GM12892 (cell line): ENCODE data around the gene SLC35C1.

Experiments used
- POLR2A ChIP-seq: IDR thresholded peaks from 2 replicates; pipeline ENCODE4 v1.6.1; 2011; ENCODE audit warnings: low read depth, low read length, control low read depth
- POLR2AphosphoS5 ChIP-seq: IDR thresholded peaks from 2 replicates; pipeline ENCODE4 v1.6.1; 2011; ENCODE audit warnings: low read depth, low read length, control low read depth

DNA sequence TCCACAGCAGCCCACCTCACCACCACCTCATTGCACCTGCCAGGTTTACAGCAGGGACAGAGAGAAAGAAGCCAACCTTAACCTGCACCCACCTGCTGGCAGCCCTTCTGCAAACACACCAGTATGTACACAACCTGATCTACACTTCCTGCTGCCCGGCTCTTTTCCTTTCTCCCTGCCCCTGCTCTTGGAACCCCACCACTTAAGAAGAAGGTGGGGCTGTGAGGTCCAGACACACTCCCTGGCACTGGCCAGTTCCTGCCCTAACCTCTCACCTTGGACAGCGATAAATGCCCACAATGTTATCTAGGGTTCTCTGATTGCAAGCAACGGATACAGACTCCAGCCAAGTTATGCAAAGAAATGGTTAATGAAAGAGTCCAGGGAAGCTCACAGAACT lies 10.8 kb upstream of the SLC35C1 start:
- TF ChIP-seq POLR2A (no peak), POLR2AphosphoS5 (no peak)
